ENCODE results near the gene WDR46.
A peak's percentile ranks its signal among the peaks of the same experiment; 100 is the strongest.

WDR46 gene

DNA sequence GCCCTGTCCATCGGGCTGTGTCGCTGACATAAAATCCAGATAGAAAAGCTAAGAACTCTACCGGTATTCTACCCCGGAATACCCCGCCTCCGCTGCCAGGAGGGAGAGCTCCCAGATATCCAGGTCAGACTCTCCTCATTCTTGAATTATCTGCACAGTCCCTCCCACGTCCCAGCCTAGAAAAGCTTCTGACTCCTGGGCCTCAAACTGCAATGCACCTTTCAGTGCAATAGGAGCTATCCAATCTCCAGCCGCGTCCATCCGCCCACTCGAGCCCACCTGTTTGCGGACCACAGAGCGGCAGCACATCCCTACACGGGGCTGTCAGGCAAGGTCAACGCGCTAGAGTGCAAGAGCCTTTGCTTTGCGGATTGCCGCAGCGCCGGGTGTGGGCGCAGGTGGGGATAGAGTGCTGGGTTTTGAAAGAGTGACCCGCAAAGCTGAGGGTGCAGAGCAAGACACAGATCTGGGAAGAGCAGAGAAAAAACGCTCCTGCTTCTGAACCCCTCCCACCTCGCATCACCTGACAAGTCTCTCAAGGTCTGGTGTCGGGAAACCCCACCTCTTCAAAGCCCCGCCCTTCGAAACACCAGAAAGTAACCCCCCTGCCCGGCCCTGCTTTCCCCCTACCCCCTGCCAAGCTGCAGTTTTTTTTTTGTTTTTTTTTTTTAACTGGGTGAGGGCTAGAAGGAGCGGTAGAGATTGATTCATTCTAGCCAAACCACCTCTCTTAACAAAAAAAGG lies 23.5 kb upstream of the WDR46 start:
- peak overlapping the region; percentile 100 for H3K27ac ChIP-seq
- no peak for TF ChIP-seq CTCF (conservative IDR thresholded peaks at IDR 0.05)

GRCh38 chr6:33306356-33306755 lies 17.3 kb upstream of the WDR46 start:
- H3K27ac ChIP-seq, result no peak overlapping the region
- no peak for TF ChIP-seq CTCF (conservative IDR thresholded peaks at IDR 0.05)

DNA sequence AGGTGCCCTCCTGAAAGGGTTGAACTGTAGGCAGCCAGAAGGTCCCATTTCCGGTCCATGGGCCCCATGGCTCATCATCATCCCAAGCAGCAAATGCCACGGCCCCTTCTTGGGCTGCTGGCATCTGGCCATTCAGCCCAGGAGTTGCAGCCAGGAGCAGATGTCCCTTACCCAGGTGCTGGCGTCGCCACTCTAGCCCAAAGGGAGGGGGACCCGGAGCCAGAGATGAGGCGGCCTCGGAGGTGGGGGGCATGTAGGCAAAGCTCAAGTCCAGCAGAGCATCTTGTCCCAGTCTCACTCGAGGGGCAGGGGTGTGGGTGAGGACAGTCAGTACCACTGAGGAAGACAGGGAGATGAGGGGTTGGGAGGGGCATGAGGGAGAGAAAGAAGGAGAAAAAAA lies 16.0 kb upstream of the WDR46 start:
- peak overlapping the region; percentile 12; the same call in 1 of the 2 replicates for H3K27ac ChIP-seq

GRCh38 chr6:33304216-33304615 lies 15.2 kb upstream of the WDR46 start:
- no peak for TF ChIP-seq CTCF (conservative IDR thresholded peaks at IDR 0.05)
- H3K27ac ChIP-seq, result peak overlapping the region; percentile 12; the same call in 1 of the 2 replicates

More for the DNA sequence above, 16.0 kb upstream of the WDR46 start:
- TF ChIP-seq CTCF (conservative IDR thresholded peaks at IDR 0.05), result no peak

DNA sequence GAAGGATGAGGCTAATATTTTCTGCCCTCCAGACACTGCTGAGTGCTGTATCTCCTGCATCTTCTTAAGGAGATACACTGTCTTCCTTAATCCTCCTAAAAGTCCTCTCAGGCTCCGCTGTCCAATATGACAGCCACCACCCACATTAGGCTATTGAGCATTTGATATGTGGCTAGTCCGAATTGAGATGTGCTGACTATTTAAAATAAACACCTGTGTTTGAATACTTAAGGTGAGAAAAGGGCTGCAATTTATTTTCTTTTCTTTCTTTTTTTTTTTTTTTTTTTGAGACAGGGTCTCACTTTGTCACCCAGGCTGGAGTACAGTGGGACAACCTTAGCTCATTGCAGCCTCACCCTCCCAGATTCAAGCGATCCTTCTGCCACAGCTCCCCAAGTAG lies 12.8 kb upstream of the WDR46 start:
- no peak for TF ChIP-seq CTCF (conservative IDR thresholded peaks at IDR 0.05)

GRCh38 chr6:33299237-33299944 lies 10.4 kb upstream of the WDR46 start:
- peak; percentile 93 for TF ChIP-seq CTCF (conservative IDR thresholded peaks at IDR 0.05)
- H3K27ac ChIP-seq, result peak overlapping the region; percentile 99

More for the DNA sequence above, 12.8 kb upstream of the WDR46 start:
- peak overlapping the region; percentile 99 for H3K27ac ChIP-seq

GRCh38 chr6:33298773-33299236 lies 9.8 kb upstream of the WDR46 start, which contains the start of gene RGL2:
Gene RGL2 (minus strand): TSS chr6:33298942. CDS start chr6:33298610, 332 bp downstream.
- TF ChIP-seq CTCF (conservative IDR thresholded peaks at IDR 0.05), result no peak
- peak within 1 kb of the TSS; percentile 99 for H3K27ac ChIP-seq

Data from VCaP (cell line).